COLO668 (cell line): Measurements from ENCODE around the gene PHACTR1.

Experiments
- DNase-seq: peaks from one replicate; lab custom pipeline; 2025; ENCODE audit not compliant: unreplicated experiment; lab: John Stamatoyannopoulos, UW

PHACTR1 gene

DNA sequence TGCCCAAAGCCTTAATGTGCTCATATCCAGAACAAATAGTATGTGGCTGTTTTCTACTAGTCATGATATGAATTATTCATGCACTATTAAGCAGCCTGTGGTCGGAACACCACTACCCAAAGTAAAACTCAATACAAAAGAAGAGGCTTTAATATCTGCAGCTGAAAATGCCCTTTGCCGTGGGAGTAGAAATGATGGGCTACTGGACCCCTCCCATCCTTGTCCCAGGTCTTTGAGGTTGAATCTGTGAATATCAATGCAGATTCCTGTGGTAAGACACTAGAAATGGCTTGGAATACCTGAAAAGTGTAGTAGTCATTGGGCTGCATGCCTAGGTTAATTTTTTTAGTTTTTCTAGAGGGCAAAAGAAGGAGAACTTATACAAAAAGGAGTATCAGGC, 308.0 kb downstream of the PHACTR1 start:
- no peak for DNase-seq

DNA sequence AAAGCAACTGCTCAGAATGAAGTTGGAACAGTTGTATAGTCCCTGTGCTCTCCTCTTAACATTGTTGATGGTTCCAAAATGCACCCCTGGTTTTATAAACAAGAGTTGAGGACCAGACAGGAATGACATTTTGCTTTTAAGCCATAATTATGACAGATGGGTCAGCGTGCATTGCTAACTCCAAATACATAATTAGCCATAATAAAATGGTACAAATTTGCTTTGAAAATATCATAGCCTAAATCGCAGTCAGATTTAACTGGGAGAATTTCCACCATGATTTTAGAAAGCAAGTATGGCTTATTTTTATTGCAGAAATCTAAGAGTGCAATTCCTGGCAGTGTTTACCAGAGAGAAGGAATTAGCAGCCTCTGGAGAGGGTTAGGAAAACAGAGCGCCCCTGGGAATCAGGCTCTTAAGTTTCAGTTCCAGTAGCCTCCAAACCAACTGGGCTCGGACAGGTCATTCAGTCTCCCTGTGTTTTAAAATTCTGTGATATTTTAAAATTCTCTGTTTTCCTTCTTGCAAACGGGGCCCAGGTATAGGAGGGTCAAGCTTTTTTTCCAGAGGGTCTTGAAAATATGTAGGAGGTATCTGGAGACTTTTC, 309.4 kb downstream of the PHACTR1 start:
- DNase-seq: no peak

DNA sequence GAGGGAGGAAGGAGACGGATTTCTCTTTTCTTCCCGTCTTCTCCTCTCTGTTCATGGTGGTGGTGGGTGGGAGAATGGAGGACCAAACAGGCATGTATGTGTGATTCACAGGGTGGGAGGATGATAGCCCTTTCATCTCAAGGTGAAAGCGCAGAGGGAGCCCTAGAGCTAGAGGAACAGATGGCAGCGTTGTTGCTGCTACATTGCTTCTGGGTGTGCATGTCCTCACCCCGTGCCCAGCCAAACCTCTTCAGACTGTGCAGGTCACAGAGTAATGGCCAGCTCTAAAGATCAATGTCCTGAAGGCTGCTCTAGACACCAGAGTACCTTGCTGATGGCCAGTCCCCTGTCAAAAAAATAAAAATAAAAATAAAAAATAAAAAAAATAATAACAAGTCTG, 310.0 kb downstream of the PHACTR1 start:
- no peak for DNase-seq

DNA sequence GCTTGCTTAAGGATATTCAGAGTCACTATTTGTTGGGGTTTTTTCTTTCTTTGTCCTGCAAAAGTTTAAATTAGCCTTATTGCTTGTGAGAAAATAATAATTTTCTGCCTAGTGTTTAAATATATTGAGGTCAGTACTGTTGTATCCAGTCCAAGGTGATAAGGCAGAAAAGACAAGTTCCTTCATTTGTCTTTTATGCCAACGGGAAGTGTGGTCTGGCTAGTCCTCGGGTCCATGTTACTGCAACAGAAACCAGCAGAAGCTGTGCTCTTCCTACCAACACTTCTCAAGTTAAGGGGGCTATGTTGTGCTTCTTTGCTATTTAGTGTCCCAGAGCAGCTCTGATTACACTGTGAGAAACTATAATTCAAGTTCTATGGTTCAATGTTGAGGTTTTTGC, 310.6 kb downstream of the PHACTR1 start:
- DNase-seq: no peak

DNA sequence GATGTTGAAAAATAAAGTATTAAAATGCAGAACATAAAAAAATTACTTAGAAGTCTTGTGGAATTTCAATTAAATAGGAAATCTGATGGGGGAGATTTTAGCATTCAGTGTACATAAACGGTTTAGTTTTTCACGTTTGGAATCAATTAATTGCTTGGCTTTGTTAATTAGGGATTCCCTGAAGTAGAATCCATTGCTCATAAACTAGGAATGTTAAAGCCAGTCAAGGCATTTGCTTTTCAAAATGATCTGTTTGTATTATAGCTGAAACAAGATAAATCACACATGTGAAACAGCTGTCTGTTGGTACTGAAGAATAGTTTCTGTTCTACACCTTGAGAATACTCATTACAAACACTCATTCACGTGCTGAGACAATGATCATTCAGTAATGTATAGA, 313.8 kb downstream of the PHACTR1 start:
- DNase-seq: no peak

DNA sequence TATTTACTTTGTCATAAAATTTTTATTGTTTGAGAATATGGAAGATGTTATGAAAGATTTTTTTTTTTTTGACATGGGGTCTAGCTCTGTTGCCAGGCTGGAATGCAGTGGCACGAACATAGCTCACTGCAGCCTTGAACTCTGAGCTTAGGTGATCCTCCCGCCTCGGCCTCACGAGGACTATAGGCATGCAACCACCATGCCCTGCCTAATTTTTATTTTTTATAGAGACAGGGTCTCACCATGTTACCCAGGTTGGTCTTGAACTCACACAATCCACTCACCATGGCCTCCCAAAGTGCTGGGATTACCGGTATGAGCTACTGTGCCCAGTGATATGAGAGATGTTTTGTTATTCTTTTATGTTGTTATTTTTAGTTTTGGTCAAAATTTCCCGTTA, 316.0 kb downstream of the PHACTR1 start:
- DNase-seq: no peak

DNA sequence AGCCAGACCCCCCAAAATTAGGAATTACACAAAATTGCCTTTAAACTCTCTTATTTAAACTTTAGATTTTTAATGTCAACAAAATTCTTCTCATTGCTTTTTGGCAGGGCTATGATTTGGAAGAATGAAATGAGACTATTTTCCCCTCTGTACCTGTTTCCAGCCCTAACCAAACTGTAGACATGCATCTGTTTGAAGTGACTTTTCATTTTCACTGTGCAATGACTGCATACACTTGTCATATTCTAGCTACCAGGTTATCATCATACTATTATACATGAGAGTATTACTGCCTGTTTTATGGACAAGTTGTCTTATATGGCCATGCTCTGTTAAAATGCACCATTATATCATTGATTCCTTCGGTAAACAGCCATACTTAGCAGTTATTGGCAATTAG, 316.6 kb downstream of the PHACTR1 start:
- DNase-seq: no peak

DNA sequence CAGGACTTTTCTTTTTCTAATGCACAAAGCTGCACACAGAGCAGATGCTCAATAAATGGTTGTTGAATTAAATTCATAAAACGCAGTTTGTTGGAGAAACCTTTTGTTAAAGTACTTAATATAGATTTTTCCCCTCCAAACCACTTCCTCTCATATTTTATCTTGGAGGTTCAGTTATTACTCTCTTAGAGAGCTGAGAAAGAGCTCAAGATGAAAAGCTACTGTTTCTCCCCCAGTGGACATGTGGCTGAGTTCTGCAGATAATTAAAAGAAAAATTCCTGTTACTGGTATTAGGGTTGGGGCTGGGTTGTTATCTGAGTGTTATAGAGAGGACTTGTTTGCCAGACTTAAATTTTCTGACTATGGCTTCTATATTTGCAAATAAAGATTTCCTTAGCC, 317.7 kb downstream of the PHACTR1 start:
- DNase-seq: no peak

DNA sequence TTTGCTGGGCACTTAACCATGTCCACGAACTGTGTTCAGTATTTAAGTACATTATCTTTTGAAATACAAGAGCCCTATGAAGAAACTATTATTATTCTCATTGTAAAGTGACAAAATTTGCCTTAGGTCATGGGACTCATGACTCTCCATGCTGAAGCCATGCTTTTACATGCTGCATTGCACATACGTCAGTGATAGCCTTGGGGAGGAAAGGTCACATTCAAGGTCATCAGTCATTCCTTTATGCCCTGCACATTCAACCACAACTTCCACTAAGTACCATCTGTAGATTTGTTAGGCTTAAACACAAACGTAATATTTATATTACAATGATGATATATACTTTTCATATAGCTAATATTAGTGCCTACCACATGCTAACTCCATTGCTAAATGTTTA, 319.0 kb downstream of the PHACTR1 start:
- no peak for DNase-seq

DNA sequence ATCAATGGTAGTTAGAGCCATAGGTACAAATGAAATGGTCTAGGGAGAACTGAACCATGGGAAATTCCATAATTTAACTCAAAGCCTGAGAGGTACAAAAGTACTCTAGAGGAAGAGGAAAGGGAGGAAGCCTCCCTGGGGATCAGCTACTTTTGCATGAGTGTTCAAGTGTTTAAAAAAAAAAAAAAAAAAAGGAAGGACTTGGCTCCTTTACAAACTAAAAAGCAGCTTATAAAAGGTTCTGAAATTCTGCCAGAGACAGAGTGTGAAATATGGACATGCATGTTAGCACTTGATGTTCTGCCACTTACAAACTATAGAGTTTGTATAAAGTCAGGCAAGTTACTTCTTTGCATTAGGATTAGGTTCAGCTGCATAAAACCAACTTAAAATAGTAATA, 321.7 kb downstream of the PHACTR1 start:
- DNase-seq: no peak

DNA sequence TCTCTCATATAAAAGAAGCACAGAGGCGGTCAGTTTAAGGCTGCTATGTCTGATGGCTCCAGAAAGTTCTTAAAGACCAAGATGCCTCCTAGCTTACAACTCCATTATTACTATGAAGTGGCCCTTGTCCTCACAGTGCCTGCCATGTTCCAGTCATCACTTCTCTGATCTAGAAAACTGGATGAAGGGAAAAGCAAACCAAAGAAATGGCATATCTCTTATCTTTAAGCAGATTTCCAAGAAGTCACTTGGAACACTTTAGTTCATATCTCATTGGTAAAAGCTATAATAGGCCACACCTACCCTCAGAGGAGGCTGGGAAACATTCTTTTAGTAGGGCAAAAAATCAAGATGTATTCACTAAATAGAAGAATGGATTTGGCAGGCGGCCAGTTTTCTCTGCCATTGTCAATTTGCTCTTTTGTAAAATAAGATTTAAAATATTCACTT, 322.2 kb downstream of the PHACTR1 start:
- no peak for DNase-seq

DNA sequence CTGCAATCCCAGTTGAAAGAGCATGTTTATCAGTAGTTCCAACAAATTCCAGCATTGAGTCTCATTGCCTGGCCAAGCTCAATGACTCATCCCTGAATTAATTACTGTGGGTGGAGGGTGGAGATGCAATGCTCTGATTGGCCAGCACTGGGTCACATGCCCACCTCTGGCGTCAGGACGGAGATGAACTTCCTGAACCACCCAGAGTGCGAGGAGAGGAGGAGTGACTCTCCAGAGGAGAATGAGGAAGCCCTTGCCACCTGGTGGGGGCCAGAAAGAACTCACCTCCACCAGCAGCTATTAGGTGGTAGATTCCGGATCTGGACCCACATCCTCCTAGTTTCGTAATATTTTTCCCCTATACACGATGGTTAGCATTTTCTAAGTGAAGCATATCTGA, 327.8 kb downstream of the PHACTR1 start:
- DNase-seq: no peak

DNA sequence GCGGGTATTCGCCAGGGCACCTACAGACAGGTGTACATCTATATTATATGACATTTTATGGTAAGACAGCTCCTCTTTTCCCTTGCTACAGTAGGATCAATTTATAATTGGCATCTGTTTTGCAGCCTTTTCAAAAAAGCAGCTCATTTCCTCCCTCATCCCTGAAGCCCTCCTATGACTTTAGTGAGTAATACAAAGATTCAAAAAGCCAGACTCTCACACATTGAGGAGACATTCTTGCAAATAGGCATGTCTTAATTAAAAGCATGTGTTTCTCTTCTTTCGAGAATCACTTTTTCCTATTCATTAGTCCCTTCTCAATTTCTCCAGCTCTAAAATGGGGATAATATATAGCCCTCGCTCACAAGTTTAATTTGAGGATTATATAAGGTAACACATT, 328.3 kb downstream of the PHACTR1 start:
- DNase-seq: no peak

DNA sequence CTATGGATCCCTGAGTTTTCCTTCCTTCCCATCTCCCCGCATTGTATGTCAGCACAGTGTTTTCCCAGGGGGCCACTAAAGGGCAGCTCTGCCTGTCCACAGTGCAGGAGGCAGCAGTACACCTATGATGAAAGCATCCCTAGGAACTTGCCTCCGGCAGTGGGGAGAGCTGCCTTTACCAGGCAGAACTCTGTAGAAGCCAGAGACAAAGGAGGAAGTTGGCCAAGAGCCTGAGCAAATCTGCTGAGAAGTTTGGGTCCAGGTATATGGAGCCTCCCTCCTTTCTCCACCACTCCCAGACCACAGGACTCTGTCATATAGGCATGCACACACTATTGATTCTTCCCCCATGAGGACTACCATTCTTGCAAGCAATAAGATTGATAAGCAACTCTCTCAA, 329.1 kb downstream of the PHACTR1 start:
- DNase-seq: no peak

DNA sequence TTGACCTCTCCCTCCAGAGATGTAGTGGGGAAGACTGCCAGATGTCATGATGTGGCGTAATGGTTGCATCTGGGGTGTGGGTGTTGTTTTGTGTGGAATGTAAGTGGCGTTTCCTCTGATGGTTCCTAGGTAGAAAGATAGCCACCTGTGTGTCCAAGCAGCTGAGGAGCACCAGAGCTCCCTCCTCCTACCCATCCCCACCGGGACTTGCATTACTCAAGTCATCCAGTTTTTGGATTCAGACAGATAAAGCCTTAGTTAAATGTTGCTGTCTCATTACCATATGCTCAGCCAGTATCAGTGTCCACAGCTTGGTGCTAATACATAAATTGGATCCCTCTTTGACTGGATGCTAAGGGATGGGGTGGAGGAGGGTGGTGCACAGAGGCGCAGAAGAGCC, 329.5 kb downstream of the PHACTR1 start:
- no peak for DNase-seq

DNA sequence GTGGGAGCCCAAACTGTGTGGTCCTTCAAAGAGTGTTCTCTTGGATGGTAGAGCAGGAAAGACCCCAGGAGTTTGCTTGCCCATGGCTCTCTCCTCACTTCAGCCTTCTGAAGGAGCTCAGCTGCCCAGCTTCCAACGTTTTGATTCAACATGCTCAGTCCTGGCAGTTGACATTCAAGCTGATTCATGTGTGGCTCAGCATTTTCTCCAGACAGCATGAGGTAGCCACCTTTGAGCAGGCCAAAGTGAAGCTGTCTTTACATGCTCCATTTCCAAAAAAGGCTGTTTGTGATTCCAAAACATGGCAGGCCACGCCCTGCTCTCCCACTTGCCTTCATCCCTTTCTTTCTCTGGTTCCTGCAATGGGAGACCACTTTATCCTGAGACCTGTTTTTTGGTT, 331.5 kb downstream of the PHACTR1 start:
- DNase-seq: no peak

DNA sequence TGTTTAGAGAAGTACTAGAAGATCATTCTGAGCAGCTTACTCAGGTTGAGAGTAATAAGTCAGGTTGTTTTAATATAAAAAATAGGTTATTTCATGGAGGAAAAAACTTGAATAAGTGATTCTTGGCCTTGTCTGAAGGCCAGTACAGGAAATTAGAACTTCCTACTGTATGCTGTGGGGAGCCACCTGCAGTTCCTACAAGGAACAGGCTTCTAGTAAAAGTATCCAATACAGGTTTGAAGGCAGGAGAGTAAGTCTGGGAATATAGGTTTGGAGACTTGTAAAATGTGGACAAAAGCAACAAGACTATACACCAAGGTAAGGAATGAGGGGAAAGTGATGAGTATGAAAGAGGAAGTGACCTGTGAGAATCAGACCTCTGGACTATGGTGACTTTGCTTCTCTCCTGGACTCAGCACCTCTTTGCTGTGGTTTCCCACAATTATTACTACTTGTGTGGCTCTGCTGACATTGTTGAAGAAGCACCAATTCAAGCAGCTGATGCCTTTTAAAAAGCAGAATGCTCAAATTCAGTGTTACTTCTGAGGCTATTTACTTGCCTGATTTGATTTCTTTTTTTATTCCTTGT, 333.2 kb downstream of the PHACTR1 start:
- no peak for DNase-seq

DNA sequence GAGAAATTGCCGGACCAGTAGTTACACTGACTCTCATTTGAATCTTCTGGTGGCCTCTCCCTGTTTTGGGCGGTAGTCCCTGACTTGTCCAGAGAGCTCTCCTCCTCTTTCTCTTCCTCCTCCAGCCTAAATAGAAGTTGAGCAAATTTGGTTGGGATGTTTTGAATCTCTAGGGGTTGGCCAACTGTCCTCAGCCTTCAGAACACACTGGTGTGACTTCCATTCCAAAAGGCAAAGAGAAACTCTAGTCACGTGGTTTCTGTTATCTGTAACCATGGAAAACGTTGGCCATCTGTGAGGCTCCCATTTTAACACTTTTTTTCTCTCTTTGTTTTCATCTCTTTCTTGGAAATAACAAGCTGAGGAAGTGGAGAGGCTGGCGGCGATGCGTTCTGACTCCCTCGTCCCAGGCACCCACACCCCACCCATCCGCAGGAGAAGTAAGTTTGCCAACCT, 336.5 kb downstream of the PHACTR1 start:
- no peak for DNase-seq

DNA sequence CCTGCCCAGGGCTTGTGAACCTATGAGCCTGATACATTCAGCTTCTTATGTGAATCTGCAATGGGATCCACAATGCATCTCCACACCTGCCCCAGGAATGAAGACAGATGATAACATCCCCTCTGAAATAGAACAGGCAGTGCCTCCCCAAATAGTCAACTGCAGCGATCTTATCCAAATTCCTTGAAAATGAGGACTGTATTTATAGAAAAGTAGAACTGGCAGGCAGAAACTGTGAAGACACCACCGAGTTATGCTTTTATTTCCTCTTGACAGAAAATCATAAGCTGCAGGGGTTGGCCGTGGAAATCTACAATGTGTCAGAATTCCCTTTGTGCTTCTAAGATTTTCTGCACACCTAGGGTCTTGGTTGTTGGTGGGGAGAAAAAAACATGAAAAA, 341.5 kb downstream of the PHACTR1 start:
- DNase-seq: no peak

DNA sequence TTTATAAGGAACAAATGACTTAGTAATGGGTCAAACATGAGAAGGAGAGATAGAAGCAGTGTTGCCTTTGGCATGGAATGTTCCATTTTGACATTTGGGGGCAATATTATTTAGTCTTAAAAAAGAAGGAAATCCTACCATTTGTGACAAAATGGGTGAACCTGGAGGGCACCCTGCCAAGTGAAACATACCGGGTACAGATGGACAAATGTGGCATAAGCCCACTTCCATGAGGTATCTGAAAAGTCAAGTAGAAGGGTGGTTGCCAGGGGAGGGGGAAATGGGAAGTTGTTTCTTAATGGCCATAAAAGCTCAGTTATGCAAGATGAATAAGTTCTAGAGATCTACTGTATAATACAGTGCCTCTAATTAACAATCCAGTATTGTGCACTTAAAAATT, 342.5 kb downstream of the PHACTR1 start:
- DNase-seq: no peak

DNA sequence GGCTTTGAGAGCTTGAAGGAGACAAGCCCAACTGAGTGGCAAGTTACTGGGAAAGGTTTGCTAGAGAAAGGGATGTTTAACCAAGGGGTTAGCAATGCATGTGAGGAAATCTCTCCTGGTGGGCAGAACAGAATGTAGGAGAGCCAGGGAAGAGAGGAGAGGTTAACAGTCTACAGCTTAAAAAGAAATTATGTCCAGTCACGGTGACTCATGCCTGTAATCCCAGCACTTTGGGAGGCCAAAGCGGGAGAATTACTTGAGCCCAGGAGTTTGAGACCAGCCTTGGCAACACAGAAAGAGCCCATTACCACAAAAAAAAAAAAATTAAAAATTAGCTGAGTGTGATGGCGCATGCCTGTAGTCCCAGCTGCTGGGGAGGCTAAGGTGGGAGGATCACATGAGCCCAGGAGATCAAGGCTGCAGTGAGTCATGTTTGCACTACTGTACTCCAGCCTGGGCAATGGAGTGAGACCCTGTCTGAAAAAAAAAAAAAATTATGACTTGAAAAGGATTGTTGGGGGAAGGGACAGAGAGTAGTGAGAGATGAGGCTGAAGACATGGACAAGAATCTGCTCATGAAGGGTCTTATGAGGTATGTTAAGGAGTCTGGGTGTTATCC, 346.8 kb downstream of the PHACTR1 start:
- no peak for DNase-seq

DNA sequence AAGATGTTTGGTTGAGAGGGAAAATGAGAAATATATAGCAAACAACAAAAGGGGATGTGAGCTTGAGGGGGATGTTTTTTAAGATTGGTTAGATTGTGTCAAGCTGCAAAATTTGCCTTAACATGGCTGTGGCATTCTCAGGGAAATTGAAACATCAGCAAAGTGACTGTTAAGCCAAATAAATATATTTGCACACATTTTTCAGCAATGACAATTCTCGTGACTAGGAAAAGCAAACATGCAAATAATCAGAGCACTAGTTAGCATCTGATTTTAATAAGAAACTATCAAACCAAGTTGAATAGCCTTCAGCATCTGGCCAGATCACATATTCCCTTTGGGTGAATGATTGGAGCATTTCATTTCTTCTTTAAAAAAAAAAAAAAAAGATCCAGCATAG, 349.0 kb downstream of the PHACTR1 start:
- no peak for DNase-seq

DNA sequence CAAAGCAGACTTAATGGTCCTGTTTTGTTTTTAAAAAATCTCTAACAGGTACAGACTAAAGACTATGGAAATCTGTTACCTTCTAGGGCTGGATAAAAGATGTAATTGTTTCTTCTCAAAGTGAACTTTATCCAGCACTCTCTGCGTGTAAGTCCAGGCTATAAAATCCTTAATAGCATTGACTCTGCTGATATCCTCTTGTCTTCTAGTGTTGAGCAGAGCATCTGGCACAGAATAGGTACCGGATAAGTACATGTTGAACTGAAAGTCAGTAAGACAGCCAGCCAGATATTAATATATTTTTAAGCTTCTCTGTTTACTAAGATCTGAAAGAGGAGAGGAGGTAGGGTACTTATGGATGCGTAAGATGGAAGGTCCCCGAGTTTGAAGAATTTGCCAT, 349.5 kb downstream of the PHACTR1 start:
- DNase-seq: no peak
